ENCODE data around the gene CELF5.
A peak's percentile ranks its signal among the peaks of the same experiment; 100 is the strongest.
"Not testable (repeated sequence)": the region's sequence is repeated elsewhere in the genome, so short reads cannot be mapped to it uniquely, and the experiment has no call there.

The CELF5 gene

GRCh38 chr19:3275583-3276340, 51.3 kb downstream of the CELF5 start:
- peak; percentile 54 to 81 for DNase-seq

GRCh38 chr19:3276341-3276799, 51.9 kb downstream of the CELF5 start:
- peak in 1 of 2 experiments; percentile 54 for DNase-seq

- no peak for DNase-seq
Measured at GRCh38 chr19:3277649-3278048, 53.2 kb downstream of the CELF5 start.

- no peak for DNase-seq
Measured at GRCh38 chr19:3278294-3278693, 53.8 kb downstream of the CELF5 start.

GRCh38 chr19:3278749-3279148, 54.3 kb downstream of the CELF5 start:
- DNase-seq, result no peak

- no peak for DNase-seq
Measured at GRCh38 chr19:3279306-3279705, 54.8 kb downstream of the CELF5 start.

- DNase-seq, result no peak
Measured at GRCh38 chr19:3281026-3281425, 56.6 kb downstream of the CELF5 start.

GRCh38 chr19:3282155-3282554, 57.7 kb downstream of the CELF5 start:
- DNase-seq, result no peak

- DNase-seq, result no peak
Measured at GRCh38 chr19:3282564-3282963, 58.1 kb downstream of the CELF5 start.

- DNase-seq, result no peak
Measured at GRCh38 chr19:3283246-3283751, 58.8 kb downstream of the CELF5 start.

GRCh38 chr19:3283886-3284657, 59.6 kb downstream of the CELF5 start:
- no peak for DNase-seq

GRCh38 chr19:3284759-3285646, 60.5 kb downstream of the CELF5 start:
- peak; percentile 22 to 48 for DNase-seq

GRCh38 chr19:3285647-3286176, 61.3 kb downstream of the CELF5 start:
- DNase-seq, result peak in 1 of 2 experiments; percentile 41

GRCh38 chr19:3287814-3288213, 63.4 kb downstream of the CELF5 start:
- DNase-seq, result no peak

- DNase-seq, result not testable (repeated sequence)
Measured at GRCh38 chr19:3288437-3288836, 64.0 kb downstream of the CELF5 start.

GRCh38 chr19:3289971-3290569, 65.6 kb downstream of the CELF5 start:
- DNase-seq, result peak in 1 of 2 experiments; percentile 9

- DNase-seq, result not testable (repeated sequence)
Measured at GRCh38 chr19:3290858-3291257, 66.4 kb downstream of the CELF5 start.

GRCh38 chr19:3291644-3292043, 67.2 kb downstream of the CELF5 start:
- no peak for DNase-seq

GRCh38 chr19:3292958-3293529, 68.6 kb downstream of the CELF5 start:
- DNase-seq, result no peak

GRCh38 chr19:3293560-3293959, 69.1 kb downstream of the CELF5 start:
- no peak for DNase-seq

GRCh38 chr19:3294080-3294850, 69.8 kb downstream of the CELF5 start:
- DNase-seq, result no peak

Data from NCI-H2081 (cell line).